Stimulated activated CD8-positive, alpha-beta memory T cell treated with anti-CD3 and anti-CD28 coated beads, Interleukin-15, amount 100 ng/mL, for 24 hours (primary cell): ENCODE data around the gene GAS2L1.

Experiments
- DNase-seq: peaks from one replicate; pipeline ENCODE4 v3.0.0-alpha.2; 2020; ENCODE audit warnings: low read depth

GAS2L1 gene

GRCh38 chr22:29328055-29328454 is 21.6 kb downstream of the GAS2L1 start:
- no peak for DNase-seq

GRCh38 chr22:29328566-29329500 is 22.4 kb downstream of the GAS2L1 start:
- DNase-seq = no peak

- no peak for DNase-seq
Observed at GRCh38 chr22:29329581-29329980, 23.1 kb downstream of the GAS2L1 start.

GRCh38 chr22:29330291-29330690 is 23.8 kb downstream of the GAS2L1 start:
- no peak for DNase-seq

GRCh38 chr22:29330753-29331152 is 24.3 kb downstream of the GAS2L1 start:
- no peak for DNase-seq

GRCh38 chr22:29331213-29331612 is 24.8 kb downstream of the GAS2L1 start:
- DNase-seq = no peak

- no peak for DNase-seq
Observed at GRCh38 chr22:29331658-29332300, 25.3 kb downstream of the GAS2L1 start.

GRCh38 chr22:29332886-29333496 is 26.5 kb downstream of the GAS2L1 start:
- no peak for DNase-seq

GRCh38 chr22:29334148-29334547 is 27.7 kb downstream of the GAS2L1 start:
- DNase-seq = no peak

GRCh38 chr22:29334696-29335344 is 28.4 kb downstream of the GAS2L1 start:
- DNase-seq = no peak

GRCh38 chr22:29335656-29336055 is 29.2 kb downstream of the GAS2L1 start:
- DNase-seq = no peak

GRCh38 chr22:29336751-29337490 is 30.5 kb downstream of the GAS2L1 start:
- DNase-seq = no peak

- no peak for DNase-seq
Observed at GRCh38 chr22:29337631-29338284, 31.3 kb downstream of the GAS2L1 start.

- DNase-seq = no peak
Observed at GRCh38 chr22:29338398-29338797, 31.9 kb downstream of the GAS2L1 start.

- no peak for DNase-seq
Observed at GRCh38 chr22:29339381-29340235, 33.2 kb downstream of the GAS2L1 start.

GRCh38 chr22:29340566-29340965 is 34.1 kb downstream of the GAS2L1 start:
- DNase-seq = no peak

GRCh38 chr22:29341056-29341848 is 34.8 kb downstream of the GAS2L1 start:
- no peak for DNase-seq

GRCh38 chr22:29341849-29342127 is 35.3 kb downstream of the GAS2L1 start:
- DNase-seq = no peak

GRCh38 chr22:29342177-29342576 is 35.7 kb downstream of the GAS2L1 start:
- no peak for DNase-seq
